Left ventricle myocardium superior (tissue), 1 donor: ENCODE data around the gene HPSE2. TPM values are rescaled to one million over a fixed set of nuclear protein-coding genes. Genes with fewer than 3 reads are reported as not detected.

Source experiments
- ATAC-seq: fragments of 200-7000 bp; cut with Tn5 transposase; one replicate; pipeline ENCODE4 v1.9.1; 2020; ENCODE audit warnings: mild to moderate bottlenecking, moderate library complexity
- DNase-seq: peaks from one replicate; pipeline ENCODE4 v3.0.0-alpha.2; 2020
- intact Hi-C: fragments of 100-400 bp; cut with micrococcal nuclease; formaldehyde crosslinking; loops from one replicate; pipeline ENCODE4 v1.11.0; 2022
- total RNA-seq: library from RNA; stranded (reverse); fragmentation: NEBNext Ultra II Directional; extraction: Animal tissue kit (Norgen Biotek cat#: 25700); gene quantifications from one replicate; pipeline ENCODE4 v1.2.1, GENCODE V29; 2021
- donor health status: DM: no; HTN: yes; CAD: no; lungs with severe emphysema.

The HPSE2 gene
- total RNA-seq, 1 donor from 2014 or later = not detected

GRCh38 chr10:98419469-98420261 is 816.0 kb downstream of the HPSE2 start:
- DNase-seq (no peak), ATAC-seq (no peak)
- intact Hi-C loops = no loop called here

- intact Hi-C loops = no loop called here
- DNase-seq (no peak), ATAC-seq (no peak)
Observed at GRCh38 chr10:98418665-98419468, 816.8 kb downstream of the HPSE2 start.

GRCh38 chr10:98417973-98418664 is 817.5 kb downstream of the HPSE2 start:
- DNase-seq (no peak), ATAC-seq (no peak)
- intact Hi-C loops = no loop called here

GRCh38 chr10:98417481-98417959 is 818.1 kb downstream of the HPSE2 start:
- no peak for ATAC-seq
- intact Hi-C loops = no loop called here

GRCh38 chr10:98416606-98417388 is 818.9 kb downstream of the HPSE2 start:
- intact Hi-C loops = no loop called here
- DNase-seq (no peak), ATAC-seq (no peak)

More at GRCh38 chr10:98417481-98417959, 818.1 kb downstream of the HPSE2 start:
- no peak for DNase-seq

- no peak for DNase-seq
- ATAC-seq = peak; percentile 2
- intact Hi-C loops = no loop called here
Observed at GRCh38 chr10:98415731-98416119, 819.9 kb downstream of the HPSE2 start.

GRCh38 chr10:98414932-98415730 is 820.5 kb downstream of the HPSE2 start, which contains the start of gene PYROXD2:
TSS of gene PYROXD2 (minus strand) at chr10:98415182. CDS start at chr10:98415135, 47 bp downstream.
- ATAC-seq (peak; percentile 96), DNase-seq (peak; percentile 95)
- intact Hi-C loops = no loop called here

GRCh38 chr10:98414578-98414931 is 821.1 kb downstream of the HPSE2 start:
- intact Hi-C loops = no loop called here
- DNase-seq (no peak), ATAC-seq (peak; percentile 11)

- DNase-seq = no peak
- intact Hi-C loops = no loop called here
- ATAC-seq = no peak
Observed at GRCh38 chr10:98411768-98412167, 823.9 kb downstream of the HPSE2 start.

GRCh38 chr10:98411166-98411565 is 824.5 kb downstream of the HPSE2 start:
- intact Hi-C loops = no loop called here
- DNase-seq = no peak
- no peak for ATAC-seq

- intact Hi-C loops = no loop called here
- ATAC-seq (no peak), DNase-seq (no peak)
Observed at GRCh38 chr10:98410759-98411158, 824.9 kb downstream of the HPSE2 start.

GRCh38 chr10:98410135-98410743 is 825.4 kb downstream of the HPSE2 start:
- intact Hi-C loops = no loop called here
- ATAC-seq (no peak), DNase-seq (no peak)

GRCh38 chr10:98408799-98409198 is 826.9 kb downstream of the HPSE2 start:
- ATAC-seq (no peak), DNase-seq (no peak)
- intact Hi-C loops = no loop called here

- intact Hi-C loops = no loop called here
- ATAC-seq = no peak
Observed at GRCh38 chr10:98407744-98408241, 827.9 kb downstream of the HPSE2 start.

More at GRCh38 chr10:98407744-98408241, 827.9 kb downstream of the HPSE2 start:
- DNase-seq = no peak
